IPS DF 19.7 (cell line): ENCODE results near the gene SIK3.

Source experiments
- DNase-seq: peaks from one replicate; pipeline ENCODE4 v3.0.0-alpha.2; 2013; ENCODE audit warnings: low read depth, low spot score

Gene SIK3

GRCh38 chr11:116901211-116901610, 197.0 kb downstream of the SIK3 start:
- DNase-seq: no peak

- DNase-seq: no peak
Observed at GRCh38 chr11:116896211-116896610, 202.0 kb downstream of the SIK3 start.

- DNase-seq: peak; percentile 40
Observed at GRCh38 chr11:116895048-116895757, 203.0 kb downstream of the SIK3 start.

- no peak for DNase-seq
Observed at GRCh38 chr11:116893906-116894305, 204.3 kb downstream of the SIK3 start.

GRCh38 chr11:116893437-116893836, 204.8 kb downstream of the SIK3 start:
- DNase-seq: no peak

GRCh38 chr11:116892374-116892773, 205.9 kb downstream of the SIK3 start:
- DNase-seq: no peak

GRCh38 chr11:116891746-116892145, 206.5 kb downstream of the SIK3 start:
- no peak for DNase-seq

GRCh38 chr11:116890607-116891006, 207.6 kb downstream of the SIK3 start:
- no peak for DNase-seq

GRCh38 chr11:116890193-116890592, 208.0 kb downstream of the SIK3 start:
- DNase-seq: no peak

GRCh38 chr11:116888884-116889549, 209.2 kb downstream of the SIK3 start:
- no peak for DNase-seq

- no peak for DNase-seq
Observed at GRCh38 chr11:116888024-116888423, 210.2 kb downstream of the SIK3 start.

GRCh38 chr11:116885951-116886655, 212.1 kb downstream of the SIK3 start:
- no peak for DNase-seq

- DNase-seq: no peak
Observed at GRCh38 chr11:116882386-116882785, 215.8 kb downstream of the SIK3 start.

- no peak for DNase-seq
Observed at GRCh38 chr11:116881143-116881542, 217.1 kb downstream of the SIK3 start.

- DNase-seq: peak; percentile 47
Observed at GRCh38 chr11:116879800-116880625, 218.2 kb downstream of the SIK3 start.

- no peak for DNase-seq
Observed at GRCh38 chr11:116876656-116877055, 221.6 kb downstream of the SIK3 start.

GRCh38 chr11:116875194-116875593, 223.0 kb downstream of the SIK3 start:
- no peak for DNase-seq

- DNase-seq: no peak
Observed at GRCh38 chr11:116874251-116874650, 224.0 kb downstream of the SIK3 start.

GRCh38 chr11:116873381-116873780, 224.8 kb downstream of the SIK3 start:
- DNase-seq: no peak

GRCh38 chr11:116871248-116871647, 227.0 kb downstream of the SIK3 start:
- DNase-seq: no peak

GRCh38 chr11:116870054-116870453, 228.2 kb downstream of the SIK3 start:
- no peak for DNase-seq

- DNase-seq: no peak
Observed at GRCh38 chr11:116869610-116870009, 228.6 kb downstream of the SIK3 start.
